Measurements from ENCODE around the gene CD86. TPM values are rescaled to one million over a fixed set of nuclear protein-coding genes. Genes with fewer than 3 reads are reported as not detected.

Gene CD86
- total RNA-seq, 4 donors from 2014 or later = 1.8 to 7.5 (median 4.2) TPM

- Histone ChIP-seq H3K36me3 (no peaks in the 10 kb centered on the region), H3K4me1 (no peaks in the 10 kb centered on the region), H3K27ac (replicated peaks in 1 of 4) (no peak overlapping the region), H3K9me3 (no peaks in the 10 kb centered on the region), H3K4me3 (no peak overlapping the region), H3K27me3 (no peaks in the 10 kb centered on the region)
- TF ChIP-seq CTCF (IDR thresholded peaks at IDR 0.05) (no peak), POLR2AphosphoS5 (IDR thresholded peaks at IDR 0.05) (no peak), EP300 (IDR thresholded peaks at IDR 0.05) (no peak), POLR2A (IDR thresholded peaks at IDR 0.05; ENCODE audit: low read depth) (no peak)
- intact Hi-C loops (cut with DNase I) = no loop called here
- DNase-seq (ENCODE audit: extremely low spot score) = no peak
- WGBS = 75% methylated on average over 3 of the region's 3 CpGs
Observed at GRCh38 chr3:122052968-122053367, 2.2 kb upstream of the CD86 start.

GRCh38 chr3:122057671-122058070 is 2.5 kb downstream of the CD86 start:
- Histone ChIP-seq H3K4me3 (no peak overlapping the region), H3K9me3 (no peaks in the 10 kb centered on the region), H3K27me3 (no peaks in the 10 kb centered on the region), H3K36me3 (no peaks in the 10 kb centered on the region), H3K4me1 (no peaks in the 10 kb centered on the region), H3K27ac (replicated peaks in 1 of 4) (no peak overlapping the region)
- no peak for DNase-seq (ENCODE audit: extremely low spot score)
- 84% methylated on average over 2 of the region's 2 CpGs for WGBS
- no peak for TF ChIP-seq POLR2A (IDR thresholded peaks at IDR 0.05; ENCODE audit: low read depth)
- no peak for TF ChIP-seq POLR2AphosphoS5 (IDR thresholded peaks at IDR 0.05)
- no peak for TF ChIP-seq EP300 (IDR thresholded peaks at IDR 0.05)
- no peak for TF ChIP-seq CTCF (IDR thresholded peaks at IDR 0.05)
- intact Hi-C loops (cut with DNase I) = no loop called here

- no peak overlapping the region for H3K27ac ChIP-seq (replicated peaks in 1 of 4)
- H3K36me3 ChIP-seq = no peaks in the 10 kb centered on the region
- no peak overlapping the region for H3K4me3 ChIP-seq
- no peak for TF ChIP-seq EP300 (IDR thresholded peaks at IDR 0.05)
- TF ChIP-seq POLR2AphosphoS5 (IDR thresholded peaks at IDR 0.05) = no peak
- TF ChIP-seq POLR2A (IDR thresholded peaks at IDR 0.05; ENCODE audit: low read depth) = no peak
- no peak for TF ChIP-seq CTCF (IDR thresholded peaks at IDR 0.05)
- 81% methylated on average over 1 of the region's 1 CpG for WGBS
- intact Hi-C loops (cut with DNase I) = no loop called here
- H3K9me3 ChIP-seq = no peaks in the 10 kb centered on the region
- no peaks in the 10 kb centered on the region for H3K27me3 ChIP-seq
- H3K4me1 ChIP-seq = no peaks in the 10 kb centered on the region
- no peak for DNase-seq (ENCODE audit: extremely low spot score)
Observed at GRCh38 chr3:122058294-122058693, 3.1 kb downstream of the CD86 start.

GRCh38 chr3:122060040-122060698 is 5.0 kb downstream of the CD86 start:
- WGBS = 82% methylated on average over 6 of the region's 6 CpGs
- H3K27me3 ChIP-seq = no peaks in the 10 kb centered on the region
- no peak overlapping the region for H3K27ac ChIP-seq (replicated peaks in 1 of 4)
- H3K4me1 ChIP-seq = no peaks in the 10 kb centered on the region
- no peaks in the 10 kb centered on the region for H3K9me3 ChIP-seq
- no peak for DNase-seq (ENCODE audit: extremely low spot score)
- no peaks in the 10 kb centered on the region for H3K36me3 ChIP-seq
- no peak overlapping the region for H3K4me3 ChIP-seq
- intact Hi-C loops (cut with DNase I) = no loop called here
- TF ChIP-seq POLR2A (IDR thresholded peaks at IDR 0.05; ENCODE audit: low read depth) = no peak
- no peak for TF ChIP-seq POLR2AphosphoS5 (IDR thresholded peaks at IDR 0.05)
- TF ChIP-seq EP300 (IDR thresholded peaks at IDR 0.05) = no peak
- no peak for TF ChIP-seq CTCF (IDR thresholded peaks at IDR 0.05)

GRCh38 chr3:122063908-122064307 is 8.7 kb downstream of the CD86 start:
- no peaks in the 10 kb centered on the region for H3K36me3 ChIP-seq
- H3K4me1 ChIP-seq = no peaks in the 10 kb centered on the region
- H3K27ac ChIP-seq (replicated peaks in 1 of 4) = no peak overlapping the region
- no peak for DNase-seq (ENCODE audit: extremely low spot score)
- H3K4me3 ChIP-seq = no peak overlapping the region
- TF ChIP-seq POLR2AphosphoS5 (IDR thresholded peaks at IDR 0.05) = no peak
- no peak for TF ChIP-seq CTCF (IDR thresholded peaks at IDR 0.05)
- no peak for TF ChIP-seq POLR2A (IDR thresholded peaks at IDR 0.05; ENCODE audit: low read depth)
- TF ChIP-seq EP300 (IDR thresholded peaks at IDR 0.05) = no peak
- WGBS = 56% methylated on average over 1 of the region's 1 CpG
- no peaks in the 10 kb centered on the region for H3K9me3 ChIP-seq
- intact Hi-C loops (cut with DNase I) = no loop called here
- no peaks in the 10 kb centered on the region for H3K27me3 ChIP-seq

Measured in esophagus muscularis mucosa (tissue), 4 donors.